H9 (cell line): ENCODE data around the gene CSMD2. TPM values are rescaled to one million over a fixed set of nuclear protein-coding genes. Genes with fewer than 3 reads are reported as not detected.

Experiments
- DNase-seq: peaks from one replicate; pipeline ENCODE4 v3.0.0-alpha.2; 2017
- H2AFZ ChIP-seq: one replicate; pipeline ENCODE4 v1.6.1; 2013; ENCODE audit warnings: mild to moderate bottlenecking, low read length, control low read depth, moderate library complexity
- H2AK5ac ChIP-seq: 2 replicates; pipeline ENCODE4 v1.6.1; 2013; ENCODE audit warnings: low read length, control low read depth, mixed read lengths; ENCODE audit not compliant: insufficient read length
- H2BK120ac ChIP-seq: one replicate; pipeline ENCODE4 v1.6.1; 2013; ENCODE audit warnings: low read depth, mild to moderate bottlenecking, low read length, control low read depth, inconsistent platforms; ENCODE audit not compliant: poor library complexity, severe bottlenecking
- H2BK12ac ChIP-seq: 2 replicates; pipeline ENCODE4 v1.6.1; 2013; ENCODE audit warnings: low read length, control low read depth, mixed read lengths, low read depth; ENCODE audit not compliant: insufficient read length
- H2BK15ac ChIP-seq: 2 replicates; pipeline ENCODE4 v1.6.1; 2013; ENCODE audit warnings: low read depth, low read length, control low read depth
- H2BK20ac ChIP-seq: one replicate; pipeline ENCODE4 v1.6.1; 2013; ENCODE audit warnings: low read depth, mild to moderate bottlenecking, low read length, control low read depth, inconsistent platforms; ENCODE audit not compliant: poor library complexity, severe bottlenecking
- H2BK5ac ChIP-seq: 2 replicates; pipeline ENCODE4 v1.6.1; 2013; ENCODE audit warnings: low read length, control low read depth, mixed read lengths; ENCODE audit not compliant: insufficient read length
- H3K14ac ChIP-seq: 2 replicates; pipeline ENCODE4 v1.6.1; 2013; ENCODE audit warnings: low read length, control low read depth; ENCODE audit not compliant: insufficient read depth
- H3K18ac ChIP-seq: 2 replicates; pipeline ENCODE4 v1.6.1; 2013; ENCODE audit warnings: low read depth, mild to moderate bottlenecking, mixed read lengths, low read length, control low read depth; ENCODE audit not compliant: insufficient read length
- H3K23ac ChIP-seq: 2 replicates; pipeline ENCODE4 v1.6.1; 2013; ENCODE audit warnings: low read length, control low read depth, mixed read lengths, low read depth; ENCODE audit not compliant: insufficient read length
- H3K23me2 ChIP-seq: 2 replicates; pipeline ENCODE4 v1.6.1; 2013; ENCODE audit warnings: low read depth, mild to moderate bottlenecking, mixed read lengths, low read length, control low read depth; ENCODE audit not compliant: insufficient read length, poor library complexity, severe bottlenecking
- H3K27ac ChIP-seq: 2 replicates; pipeline ENCODE4 v1.5.1; 2013; ENCODE audit warnings: low read length, control low read depth, mixed read lengths, low read depth; ENCODE audit not compliant: insufficient read length
- H3K27me3 ChIP-seq: 2 replicates; pipeline ENCODE4 v1.6.1; 2013; ENCODE audit warnings: low read length, control low read depth, inconsistent platforms; ENCODE audit not compliant: insufficient read depth
- H3K4ac ChIP-seq: 2 replicates; pipeline ENCODE4 v1.6.1; 2013; ENCODE audit warnings: low read depth, mild to moderate bottlenecking, control low read depth, inconsistent platforms, low read length, moderate library complexity
- H3K4me1 ChIP-seq: 2 replicates; pipeline ENCODE4 v1.6.1; 2013; ENCODE audit warnings: low read length, control low read depth, inconsistent platforms; ENCODE audit not compliant: insufficient read depth
- H3K4me2 ChIP-seq: 2 replicates; pipeline ENCODE4 v1.6.1; 2013; ENCODE audit warnings: low read length, control low read depth, mixed read lengths; ENCODE audit not compliant: insufficient read length, insufficient read depth
- H3K56ac ChIP-seq: 2 replicates; pipeline ENCODE4 v1.6.1; 2013; ENCODE audit warnings: low read depth, mild to moderate bottlenecking, mixed read lengths, low read length, control low read depth; ENCODE audit not compliant: insufficient read length
- H3K79me1 ChIP-seq: 2 replicates; pipeline ENCODE4 v1.6.1; 2013; ENCODE audit warnings: low read depth, mild to moderate bottlenecking, moderate library complexity, low read length, control low read depth, inconsistent platforms; ENCODE audit not compliant: insufficient read depth, poor library complexity, severe bottlenecking
- H3K79me2 ChIP-seq: 2 replicates; pipeline ENCODE4 v1.6.1; 2013; ENCODE audit warnings: low read length, control low read depth, inconsistent platforms; ENCODE audit not compliant: insufficient read depth
- H3K9ac ChIP-seq: 2 replicates; pipeline ENCODE4 v1.6.1; 2013; ENCODE audit warnings: low read length, control low read depth, mixed read lengths; ENCODE audit not compliant: insufficient read length; ENCODE audit errors: extremely low read depth
- H3K9me3 ChIP-seq: one replicate; pipeline ENCODE4 v1.6.1; 2013; ENCODE audit warnings: low read depth, low read length, inconsistent platforms; ENCODE audit not compliant: control insufficient read depth
- H3T11ph ChIP-seq: one replicate; pipeline ENCODE4 v1.6.1; 2013; ENCODE audit warnings: mild to moderate bottlenecking, low read length, control low read depth, inconsistent platforms
- H4K20me1 ChIP-seq: one replicate; pipeline ENCODE4 v1.6.1; 2013; ENCODE audit not compliant: control insufficient read depth, insufficient read length, insufficient read depth
- H4K5ac ChIP-seq: 2 replicates; pipeline ENCODE4 v1.6.1; 2013; ENCODE audit warnings: low read depth, mild to moderate bottlenecking, mixed read lengths, low read length, control low read depth; ENCODE audit not compliant: insufficient read length
- H4K8ac ChIP-seq: replicated peaks from 2 replicates; pipeline ENCODE4 v1.6.1; 2013; ENCODE audit warnings: low read length, control low read depth, mixed read lengths, low read depth; ENCODE audit not compliant: insufficient read length
- H4K91ac ChIP-seq: 2 replicates; pipeline ENCODE4 v1.6.1; 2013; ENCODE audit warnings: low read depth, mild to moderate bottlenecking, moderate library complexity, mixed read lengths, low read length, control low read depth; ENCODE audit not compliant: insufficient read length
- H3K27ac Mint-ChIP-seq, 3 experiments: 2 replicates in 2 of 3; 3 replicates in 1 of 3; pipeline ENCODE4 v1.8.0; 2020 to 2021; ENCODE audit warnings: mixed read lengths in 3 of 3, mild to moderate bottlenecking in 1 of 3, moderate library complexity in 1 of 3
- H3K27me3 Mint-ChIP-seq: 2 replicates; pipeline ENCODE4 v1.8.0; 2021; ENCODE audit warnings: low read depth, mild to moderate bottlenecking, moderate library complexity, mixed read lengths
- H3K36me3 Mint-ChIP-seq, 3 experiments: 2 replicates in 2 of 3; 3 replicates in 1 of 3; pipeline ENCODE4 v1.8.0; 2020 to 2021; ENCODE audit warnings: low read depth in 3 of 3, mixed read lengths in 3 of 3; ENCODE audit not compliant: insufficient read depth in 1 of 3
- H3K4me1 Mint-ChIP-seq, 2 experiments: 2 replicates each; pipeline ENCODE4 v1.8.0; 2020; ENCODE audit warnings: mixed read lengths in 2 of 2
- H3K4me3 Mint-ChIP-seq, 2 experiments: 2 replicates in 1 of 2; 3 replicates in 1 of 2; pipeline ENCODE4 v1.8.0; 2020 to 2021; ENCODE audit warnings: mild to moderate bottlenecking in 2 of 2, mixed read lengths in 2 of 2, moderate library complexity in 1 of 2
- H3K9me3 Mint-ChIP-seq, 2 experiments: 2 replicates in 1 of 2; 3 replicates in 1 of 2; pipeline ENCODE4 v1.8.0; 2020; ENCODE audit warnings: mild to moderate bottlenecking in 2 of 2, mixed read lengths in 2 of 2, moderate library complexity in 1 of 2
- CTCF ChIP-seq: fragments of 200-600 bp; sonication (generic); conservative IDR thresholded peaks from 3 replicates; pipeline ENCODE4 v1.8.0; 2021; ENCODE audit warnings: antibody characterized with exemption, mild to moderate bottlenecking
- WGBS: extraction: QIAGEN DNeasy Blood & Tissue Kit; methylation state at CpG from one replicate; pipeline ENCODE4 v1.1.7; 2013; ENCODE audit warnings: missing lambda C conversion rate, low lambda C conversion rate, mixed read lengths; ENCODE audit not compliant: insufficient read length; ENCODE audit errors: extremely low coverage; 5-methylcytosine and 5-hydroxymethylcytosine counted together
- total RNA-seq: library from RNA; stranded (reverse); gene quantifications from 2 replicates; pipeline ENCODE4 v1.2.1, GENCODE V29; 2021

CSMD2 gene
- total RNA-seq, 1 experiment from 2014 or later = 6.4 TPM

GRCh38 chr1:34165422-34165921 lies 442 bp upstream of the CSMD2 start:
- Histone ChIP-seq H2AFZ (no peak overlapping the region), H3K79me1 (no peaks in the 10 kb centered on the region), H3T11ph (no peak overlapping the region), H2AK5ac (no peak overlapping the region), H4K20me1 (no peaks in the 10 kb centered on the region), H3K4ac (no peak overlapping the region), H3K18ac (no peak overlapping the region), H3K23me2 (peaks cover 43% of the 10 kb centered on the region), H2BK120ac (no peak overlapping the region), H3K4me2 (peak overlapping the region; percentile 99), H4K8ac (no peak overlapping the region), H2BK5ac (no peak overlapping the region), H3K27me3 (no peaks in the 10 kb centered on the region), H2BK15ac (no peak overlapping the region), H2BK20ac (no peak overlapping the region), H3K56ac (no peak overlapping the region), H3K27ac (no peak overlapping the region), H3K14ac (no peak overlapping the region), H4K5ac (no peak overlapping the region), H4K91ac (no peak overlapping the region), H3K79me2 (peaks cover 2% of the 10 kb centered on the region; the same call in 1 of the 2 replicates), H3K9ac (no peak overlapping the region), H3K4me1 (peaks cover 8% of the 10 kb centered on the region; the same call in 1 of the 2 replicates), H2BK12ac (no peak overlapping the region), H3K23ac (no peak overlapping the region), H3K9me3 (no peaks in the 10 kb centered on the region)
- Mint-ChIP-seq H3K36me3 (peaks cover 5 to 9% (median 6%) of the 10 kb centered on the region in 3 experiments; a peak in 5 of 7 replicates), H3K27me3 (peaks cover 47% of the 10 kb centered on the region), H3K9me3 (peaks cover 0 to 2% of the 10 kb centered on the region in 2 experiments; a peak in 1 of 5 replicates), H3K4me1 (peaks cover 35 to 42% of the 10 kb centered on the region in 2 experiments), H3K4me3 (peak overlapping the region; percentile 63 to 92), H3K27ac (peak overlapping the region in 1 of 3 experiments; percentile 93; a peak in 3 of 7 replicates)
- WGBS = no CpG with 5 or more reads among the region's 13 CpGs
- TF ChIP-seq CTCF = no peak
- peak; percentile 51 for DNase-seq
